ENCODE measurements around the gene C19orf67. TPM values are rescaled to one million over a fixed set of nuclear protein-coding genes. Genes with fewer than 3 reads are reported as not detected.

C19orf67 gene
- total and polyA plus RNA-seq, 2 of the 13 experiments (the other 11 are each of a cell fraction or from before 2014, with no cell fraction given), result 0.11 to 0.32 TPM

- 0 out of 2 replicates have a peak, but pooled peaks have one; percentile 24 for TF ChIP-seq ZNF609 (CRISPR knock-in tag; IDR thresholded peaks at IDR 0.05; ENCODE audit: borderline replicate concordance)
- TF ChIP-seq SALL2 (CRISPR knock-in tag; IDR thresholded peaks at IDR 0.05), result 0 out of 2 replicates have a peak, but pooled peaks have one; percentile 52
- TF ChIP-seq SCMH1 (CRISPR knock-in tag; IDR thresholded peaks at IDR 0.05; ENCODE audit: borderline replicate concordance), result no peak
- TF ChIP-seq MTA3 (CRISPR knock-in tag; IDR thresholded peaks at IDR 0.05), result no peak
- TF ChIP-seq SRSF1 (optimal IDR thresholded peaks at IDR 0.05; ENCODE audit: low read depth, low read length), result peak; percentile 56
- no peak for TF ChIP-seq SIX1 (CRISPR knock-in tag; IDR thresholded peaks at IDR 0.05; ENCODE audit: borderline replicate concordance)
- TF ChIP-seq, protein P1, sequence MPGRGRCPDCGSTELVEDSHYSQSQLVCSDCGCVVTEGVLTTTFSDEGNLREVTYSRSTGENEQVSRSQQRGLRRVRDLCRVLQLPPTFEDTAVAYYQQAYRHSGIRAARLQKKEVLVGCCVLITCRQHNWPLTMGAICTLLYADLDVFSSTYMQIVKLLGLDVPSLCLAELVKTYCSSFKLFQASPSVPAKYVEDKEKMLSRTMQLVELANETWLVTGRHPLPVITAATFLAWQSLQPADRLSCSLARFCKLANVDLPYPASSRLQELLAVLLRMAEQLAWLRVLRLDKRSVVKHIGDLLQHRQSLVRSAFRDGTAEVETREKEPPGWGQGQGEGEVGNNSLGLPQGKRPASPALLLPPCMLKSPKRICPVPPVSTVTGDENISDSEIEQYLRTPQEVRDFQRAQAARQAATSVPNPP (CRISPR knock-in tag; IDR thresholded peaks at IDR 0.05), result no peak
- TF ChIP-seq, protein P2, sequence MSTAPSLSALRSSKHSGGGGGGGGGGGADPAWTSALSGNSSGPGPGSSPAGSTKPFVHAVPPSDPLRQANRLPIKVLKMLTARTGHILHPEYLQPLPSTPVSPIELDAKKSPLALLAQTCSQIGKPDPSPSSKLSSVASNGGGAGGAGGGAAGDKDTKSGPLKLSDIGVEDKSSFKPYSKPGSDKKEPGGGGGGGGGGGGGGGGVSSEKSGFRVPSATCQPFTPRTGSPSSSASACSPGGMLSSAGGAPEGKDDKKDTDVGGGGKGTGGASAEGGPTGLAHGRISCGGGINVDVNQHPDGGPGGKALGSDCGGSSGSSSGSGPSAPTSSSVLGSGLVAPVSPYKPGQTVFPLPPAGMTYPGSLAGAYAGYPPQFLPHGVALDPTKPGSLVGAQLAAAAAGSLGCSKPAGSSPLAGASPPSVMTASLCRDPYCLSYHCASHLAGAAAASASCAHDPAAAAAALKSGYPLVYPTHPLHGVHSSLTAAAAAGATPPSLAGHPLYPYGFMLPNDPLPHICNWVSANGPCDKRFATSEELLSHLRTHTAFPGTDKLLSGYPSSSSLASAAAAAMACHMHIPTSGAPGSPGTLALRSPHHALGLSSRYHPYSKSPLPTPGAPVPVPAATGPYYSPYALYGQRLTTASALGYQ (CRISPR knock-in tag; IDR thresholded peaks at IDR 0.05), result no peak; the same call in 1 of the 2 replicates
- no peak for TF ChIP-seq ZBTB21 (CRISPR knock-in tag; IDR thresholded peaks at IDR 0.05)
- TF ChIP-seq ZFP36 (IDR thresholded peaks at IDR 0.05; ENCODE audit: borderline replicate concordance, low read depth, low read length, partially characterized antibody), result no peak
- 0 out of 2 replicates have a peak, but pooled peaks have one; percentile 53 for TF ChIP-seq IRX3 (CRISPR knock-in tag; IDR thresholded peaks at IDR 0.05; ENCODE audit: borderline replicate concordance, low read depth)
- no peak for TF ChIP-seq SMAD3 (CRISPR knock-in tag; IDR thresholded peaks at IDR 0.05)
- no peak for TF ChIP-seq GPN1 (CRISPR knock-in tag; IDR thresholded peaks at IDR 0.05; ENCODE audit: borderline replicate concordance)
- TF ChIP-seq, protein P3, sequence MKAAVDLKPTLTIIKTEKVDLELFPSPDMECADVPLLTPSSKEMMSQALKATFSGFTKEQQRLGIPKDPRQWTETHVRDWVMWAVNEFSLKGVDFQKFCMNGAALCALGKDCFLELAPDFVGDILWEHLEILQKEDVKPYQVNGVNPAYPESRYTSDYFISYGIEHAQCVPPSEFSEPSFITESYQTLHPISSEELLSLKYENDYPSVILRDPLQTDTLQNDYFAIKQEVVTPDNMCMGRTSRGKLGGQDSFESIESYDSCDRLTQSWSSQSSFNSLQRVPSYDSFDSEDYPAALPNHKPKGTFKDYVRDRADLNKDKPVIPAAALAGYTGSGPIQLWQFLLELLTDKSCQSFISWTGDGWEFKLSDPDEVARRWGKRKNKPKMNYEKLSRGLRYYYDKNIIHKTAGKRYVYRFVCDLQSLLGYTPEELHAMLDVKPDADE (CRISPR knock-in tag; IDR thresholded peaks at IDR 0.05), result no peak
- TF ChIP-seq, protein P4, sequence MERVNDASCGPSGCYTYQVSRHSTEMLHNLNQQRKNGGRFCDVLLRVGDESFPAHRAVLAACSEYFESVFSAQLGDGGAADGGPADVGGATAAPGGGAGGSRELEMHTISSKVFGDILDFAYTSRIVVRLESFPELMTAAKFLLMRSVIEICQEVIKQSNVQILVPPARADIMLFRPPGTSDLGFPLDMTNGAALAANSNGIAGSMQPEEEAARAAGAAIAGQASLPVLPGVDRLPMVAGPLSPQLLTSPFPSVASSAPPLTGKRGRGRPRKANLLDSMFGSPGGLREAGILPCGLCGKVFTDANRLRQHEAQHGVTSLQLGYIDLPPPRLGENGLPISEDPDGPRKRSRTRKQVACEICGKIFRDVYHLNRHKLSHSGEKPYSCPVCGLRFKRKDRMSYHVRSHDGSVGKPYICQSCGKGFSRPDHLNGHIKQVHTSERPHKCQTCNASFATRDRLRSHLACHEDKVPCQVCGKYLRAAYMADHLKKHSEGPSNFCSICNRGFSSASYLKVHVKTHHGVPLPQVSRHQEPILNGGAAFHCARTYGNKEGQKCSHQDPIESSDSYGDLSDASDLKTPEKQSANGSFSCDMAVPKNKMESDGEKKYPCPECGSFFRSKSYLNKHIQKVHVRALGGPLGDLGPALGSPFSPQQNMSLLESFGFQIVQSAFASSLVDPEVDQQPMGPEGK (CRISPR knock-in tag; IDR thresholded peaks at IDR 0.05), result peak; percentile 79
- TF ChIP-seq ZNF292 (CRISPR knock-in tag; IDR thresholded peaks at IDR 0.05; ENCODE audit: borderline replicate concordance, low read depth), result 0 out of 2 replicates have a peak, but pooled peaks have one; percentile 47
- TF ChIP-seq ZBTB20 (CRISPR knock-in tag; IDR thresholded peaks at IDR 0.05; ENCODE audit: borderline replicate concordance, low read depth), result peak; percentile 54; the same call in 1 of the 2 replicates
Observed at GRCh38 chr19:14031719-14032480, 53.7 kb downstream of the C19orf67 start, which contains the start of gene IL27RA (continued).
